Spleen (tissue), 11 donors: ENCODE measurements around the gene TACC2. TPM values are rescaled to one million over a fixed set of nuclear protein-coding genes. Genes with fewer than 3 reads are reported as not detected.
A peak's percentile ranks its signal among the peaks of the same experiment; 100 is the strongest.

Source experiments
- DNase-seq: peaks from one replicate; pipeline ENCODE4 v3.0.0-alpha.2; 2020
- H3K27ac ChIP-seq, 8 donors: fragments of 200-600 bp; sonication (generic) in 7 of 8; 1 replicate in 4 of 8; 2 replicates in 4 of 8; pipeline versions ENCODE4 v1.5.0 to v1.8.0; 2016 to 2021; ENCODE audit warnings: inconsistent platforms in 4 of 8, mild to moderate bottlenecking in 4 of 8, moderate library complexity in 1 of 8
- H3K27me3 ChIP-seq, 7 donors: fragments of 200-600 bp; sonication (generic) in 6 of 7; replicated peaks in 1 of 7; 1 replicate in 4 of 7; 2 replicates in 3 of 7; pipeline versions ENCODE4 v1.5.0 to v1.8.0; 2016 to 2021; ENCODE audit warnings: inconsistent platforms in 3 of 7, mild to moderate bottlenecking in 1 of 7
- H3K36me3 ChIP-seq, 6 donors: fragments of 200-600 bp; sonication (generic) in 5 of 6; 1 replicate in 4 of 6; 2 replicates in 2 of 6; pipeline versions ENCODE4 v1.5.0 to v1.8.0; 2016 to 2021; ENCODE audit warnings: inconsistent platforms in 2 of 6
- H3K4me1 ChIP-seq, 6 donors: fragments of 200-600 bp; sonication (generic) in 5 of 6; 1 replicate in 3 of 6; 2 replicates in 3 of 6; pipeline versions ENCODE4 v1.5.0 to v1.8.0; 2016 to 2021; ENCODE audit warnings: inconsistent platforms in 3 of 6
- H3K4me3 ChIP-seq, 8 donors: fragments of 200-600 bp; sonication (generic) in 7 of 8; 1 replicate in 4 of 8; 2 replicates in 4 of 8; pipeline versions ENCODE4 v1.5.0 to v1.8.0; 2016 to 2021; ENCODE audit warnings: inconsistent platforms in 4 of 8, mild to moderate bottlenecking in 4 of 8, moderate library complexity in 2 of 8
- H3K9me3 ChIP-seq, 8 donors: fragments of 200-600 bp; sonication (generic) in 7 of 8; 1 replicate in 4 of 8; 2 replicates in 4 of 8; pipeline versions ENCODE4 v1.5.0 to v1.8.0; 2016 to 2021; ENCODE audit warnings: inconsistent platforms in 4 of 8
- POLR2A ChIP-seq, 3 donors: fragments of 450-650 bp; IDR thresholded peaks; one replicate each; pipeline ENCODE4 v1.5.1; 2017; ENCODE audit warnings: antibody characterized with exemption in 3 of 3, mild to moderate bottlenecking in 1 of 3
- POLR2AphosphoS5 ChIP-seq, 3 donors: sonication (generic); formaldehyde crosslinking; IDR thresholded peaks; one replicate each; pipeline ENCODE4 v1.5.1; 2017; ENCODE audit warnings: antibody characterized with exemption in 3 of 3
- WGBS, 5 donors: extraction: QIAGEN DNeasy Blood & Tissue Kit in 3 of 5; methylation state at CpG; one replicate each; pipeline versions ENCODE4 v1.1.5 to v1.1.7; 2013 to 2018; 5-methylcytosine and 5-hydroxymethylcytosine counted together
- intact Hi-C: fragments of 100-400 bp; cut with DNase I; formaldehyde crosslinking; loops from one replicate; pipeline ENCODE4 v1.15.0; 2023; ENCODE audit warnings: low total_unique reads
- polyA plus RNA-seq, 3 donors: library from polyadenylated mRNA; stranded (reverse); fragments of 200-250 nt; gene quantifications; one replicate each; pipeline ENCODE4 v1.2.1, GENCODE V29; 2013
- total RNA-seq, 7 donors: library from RNA; depleted of rRNA in 3 of 7; stranded (reverse); fragments of >200 nt in 3 of 7; fragmentation: NEBNext Ultra II Directional in 4 of 7; extraction: Animal tissue kit (Norgen Biotek cat#: 25700) in 4 of 7; gene quantifications; one replicate each; pipeline versions ENCODE4 v1.1.0 to v1.2.1, GENCODE V29; 2016 to 2021
- TF ChIP-seq, protein P1 (sequence below), 11 experiments: fragments of 200-600 bp in 7 of 11; fragments of 450-650 bp in 4 of 11; sonication (generic) in 4 of 11; IDR thresholded peaks in 8 of 11; conservative IDR thresholded peaks in 3 of 11; 1 replicate in 7 of 11; 2 replicates in 4 of 11; pipeline versions ENCODE4 v1.4.0 to v1.8.0; 2016 to 2021; ENCODE audit warnings: antibody characterized with exemption in 11 of 11, inconsistent platforms in 4 of 11, mild to moderate bottlenecking in 1 of 11
- donor health status: healthy with polysubstance abuse.
- donor health status: DM: no; HTN: no; CAD: no; lungs with moderate emphysema.
- donor health status: DM: no; HTN: no; CAD: no.
- donor health status: Bipolar disorder and iron deficiency.
- donor health status: healthy.
- donor health status: DM: no; HTN: no; CAD: no.
- donor health status: DM: yes; HTN: yes; CAD: no.

The TACC2 gene
- total and polyA plus RNA-seq, 10 donors: 2.4 to 13.9 (median 4.5) TPM

DNA sequence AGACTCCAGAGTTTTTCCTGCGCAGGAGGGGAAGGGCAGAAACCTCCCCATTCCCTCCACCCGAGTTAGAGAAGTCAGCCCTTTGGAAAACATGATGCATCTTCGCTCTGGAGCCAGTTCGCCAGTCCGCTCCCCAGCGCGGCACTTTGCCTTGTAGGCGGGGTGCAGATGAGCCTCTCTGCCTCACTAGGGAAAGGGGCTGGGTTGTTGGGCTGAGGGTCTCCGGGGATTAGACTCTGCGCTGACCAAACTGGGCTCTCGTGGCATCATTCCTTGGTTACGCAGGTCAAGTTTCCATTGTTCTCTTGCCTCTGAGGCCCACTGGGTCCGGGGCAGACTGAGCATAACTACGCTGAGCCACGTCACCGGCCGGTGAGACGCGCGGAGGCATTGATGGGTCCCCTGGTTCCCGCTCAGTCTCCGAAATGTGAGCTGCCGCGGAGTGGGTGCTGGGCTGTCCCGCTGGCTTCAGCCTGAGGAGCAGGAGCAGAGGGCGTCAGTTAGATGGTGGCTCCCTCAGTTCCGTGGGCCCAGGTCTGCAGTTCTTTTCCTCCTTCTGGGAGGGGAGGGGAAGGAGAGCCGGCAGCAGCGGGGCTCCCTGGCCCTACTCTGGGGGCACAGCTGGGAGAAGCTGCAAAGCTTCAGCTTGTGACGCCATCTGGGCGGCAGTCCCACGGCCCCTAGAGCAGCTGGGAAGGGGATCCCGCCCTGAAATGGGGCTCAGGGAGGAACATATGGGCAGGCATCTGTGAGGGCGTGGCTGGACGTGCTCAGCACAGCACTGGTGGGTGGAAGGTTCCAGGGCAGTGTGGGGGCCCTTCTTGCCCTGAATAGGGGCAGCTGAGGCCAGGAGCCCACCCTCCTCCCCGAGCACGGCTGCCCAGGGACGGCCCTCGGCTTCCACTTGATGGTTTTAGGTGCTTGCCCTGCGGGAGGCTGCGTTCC lies 160.9 kb downstream of the TACC2 start:
- Histone ChIP-seq H3K9me3 (peaks cover 0 to 13% (median 5%) of the 10 kb centered on the region in 8 donors), H3K36me3 (no peaks in the 10 kb centered on the region), H3K27me3 (no peaks in the 10 kb centered on the region), H3K27ac (peak overlapping the region in 1 of 8 donors; percentile 27), H3K4me1 (peaks cover 0 to 31% (median 17%) of the 10 kb centered on the region in 6 donors), H3K4me3 (no peak overlapping the region)
- DNase-seq: peak; percentile 69
- TF ChIP-seq, protein P1, sequence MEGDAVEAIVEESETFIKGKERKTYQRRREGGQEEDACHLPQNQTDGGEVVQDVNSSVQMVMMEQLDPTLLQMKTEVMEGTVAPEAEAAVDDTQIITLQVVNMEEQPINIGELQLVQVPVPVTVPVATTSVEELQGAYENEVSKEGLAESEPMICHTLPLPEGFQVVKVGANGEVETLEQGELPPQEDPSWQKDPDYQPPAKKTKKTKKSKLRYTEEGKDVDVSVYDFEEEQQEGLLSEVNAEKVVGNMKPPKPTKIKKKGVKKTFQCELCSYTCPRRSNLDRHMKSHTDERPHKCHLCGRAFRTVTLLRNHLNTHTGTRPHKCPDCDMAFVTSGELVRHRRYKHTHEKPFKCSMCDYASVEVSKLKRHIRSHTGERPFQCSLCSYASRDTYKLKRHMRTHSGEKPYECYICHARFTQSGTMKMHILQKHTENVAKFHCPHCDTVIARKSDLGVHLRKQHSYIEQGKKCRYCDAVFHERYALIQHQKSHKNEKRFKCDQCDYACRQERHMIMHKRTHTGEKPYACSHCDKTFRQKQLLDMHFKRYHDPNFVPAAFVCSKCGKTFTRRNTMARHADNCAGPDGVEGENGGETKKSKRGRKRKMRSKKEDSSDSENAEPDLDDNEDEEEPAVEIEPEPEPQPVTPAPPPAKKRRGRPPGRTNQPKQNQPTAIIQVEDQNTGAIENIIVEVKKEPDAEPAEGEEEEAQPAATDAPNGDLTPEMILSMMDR (IDR thresholded peaks at IDR 0.05 in 8 of 11, conservative IDR thresholded peaks at IDR 0.05 in 3 of 11): no peak
- TF ChIP-seq POLR2AphosphoS5 (IDR thresholded peaks at IDR 0.05) (no peak), POLR2A (IDR thresholded peaks at IDR 0.05) (no peak)
- 62 to 90% (median 82%) methylated on average over 26 to 41 of the region's 41 CpGs for WGBS, 5 donors
- intact Hi-C loops: no loop called here

DNA sequence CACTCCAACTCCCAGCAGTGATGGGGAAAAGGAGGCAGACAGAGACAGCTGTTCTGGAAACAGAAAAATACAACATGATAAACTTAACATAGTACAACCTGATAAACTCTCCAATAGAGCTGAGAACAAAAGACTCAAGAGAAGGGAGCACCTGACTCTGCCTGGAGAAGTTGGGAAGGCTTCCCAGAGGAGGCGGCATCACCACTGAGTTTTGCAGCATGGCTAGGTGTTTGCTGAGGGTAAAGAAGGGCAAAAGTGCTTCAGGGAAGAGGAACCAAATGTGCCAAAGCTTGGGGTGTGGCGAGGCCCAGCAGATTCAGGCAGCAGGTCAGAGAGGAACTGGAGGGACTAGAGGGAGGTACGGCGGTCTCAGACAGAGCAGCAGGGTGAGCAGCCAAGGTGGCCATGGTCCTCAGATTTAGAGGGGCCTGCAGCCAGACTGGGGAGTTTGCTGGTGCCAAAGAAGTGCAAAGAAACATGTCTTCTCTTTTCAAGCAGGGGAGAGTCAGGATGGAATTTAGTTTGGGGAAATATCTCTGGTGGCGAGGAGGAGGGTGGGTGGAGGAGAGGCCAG lies 162.2 kb downstream of the TACC2 start:
- DNase-seq: peak; percentile 46
- H3K9me3 ChIP-seq: no peaks in the 10 kb centered on the region
- no peak overlapping the region for H3K27ac ChIP-seq

DNA sequence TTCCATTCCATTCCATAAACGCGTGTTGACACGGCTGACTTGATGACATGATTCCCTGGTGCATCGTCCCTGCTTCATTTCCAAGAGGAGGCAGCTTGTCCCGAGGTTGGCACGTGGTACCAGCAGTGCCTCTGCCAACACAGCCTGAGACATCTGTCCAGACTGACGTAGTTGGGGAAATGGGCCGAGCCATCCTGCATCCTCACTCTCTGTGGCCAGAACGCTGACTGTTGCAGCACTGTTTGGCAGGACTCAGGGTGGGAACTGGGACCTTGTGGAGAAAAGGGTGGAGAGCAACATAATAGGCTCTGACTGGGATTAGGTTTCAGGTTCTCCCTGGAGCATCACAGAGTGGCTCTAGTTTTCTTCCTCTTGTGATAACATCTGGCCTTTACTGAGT lies 163.6 kb downstream of the TACC2 start:
- Histone ChIP-seq H3K27ac (no peak overlapping the region), H3K4me1 (peaks cover 0 to 25% (median 14%) of the 10 kb centered on the region in 6 donors), H3K9me3 (no peaks in the 10 kb centered on the region), H3K4me3 (no peak overlapping the region), H3K27me3 (peaks cover 0 to 5% (median 0%) of the 10 kb centered on the region in 7 donors), H3K36me3 (no peaks in the 10 kb centered on the region)
- peak; percentile 54 for DNase-seq
- intact Hi-C loops: no loop called here
- WGBS, 5 donors: 78 to 88% (median 85%) methylated on average over 8 to 9 of the region's 9 CpGs
- TF ChIP-seq, protein P1 (IDR thresholded peaks at IDR 0.05 in 8 of 11, conservative IDR thresholded peaks at IDR 0.05 in 3 of 11): no peak
- TF ChIP-seq POLR2A (IDR thresholded peaks at IDR 0.05) (no peak), POLR2AphosphoS5 (IDR thresholded peaks at IDR 0.05) (no peak)

More for the DNA sequence above, 162.2 kb downstream of the TACC2 start:
- TF ChIP-seq POLR2AphosphoS5 (IDR thresholded peaks at IDR 0.05) (no peak), POLR2A (IDR thresholded peaks at IDR 0.05) (no peak)
- TF ChIP-seq, protein P1 (IDR thresholded peaks at IDR 0.05 in 8 of 11, conservative IDR thresholded peaks at IDR 0.05 in 3 of 11): no peak
- WGBS, 5 donors: 83 to 97% (median 93%) methylated on average over 5 of the region's 5 CpGs
- no peaks in the 10 kb centered on the region for H3K27me3 ChIP-seq
- no peaks in the 10 kb centered on the region for H3K36me3 ChIP-seq
- peaks cover 0 to 31% (median 17%) of the 10 kb centered on the region in 6 donors for H3K4me1 ChIP-seq
- no peak overlapping the region for H3K4me3 ChIP-seq
- intact Hi-C loops: no loop called here
